GM21360 (cell line): ENCODE results near the gene SHC4.
"Not testable (repeated sequence)": the region's sequence is repeated elsewhere in the genome, so short reads cannot be mapped to it uniquely, and the experiment has no call there.

Experiments used
- ATAC-seq: cut with Tn5 transposase; IDR thresholded peaks from one replicate; pipeline ENCODE4 v1.9.1; 2021; ENCODE audit warnings: mild to moderate bottlenecking, moderate library complexity; ENCODE audit not compliant: unreplicated experiment

The SHC4 gene

DNA sequence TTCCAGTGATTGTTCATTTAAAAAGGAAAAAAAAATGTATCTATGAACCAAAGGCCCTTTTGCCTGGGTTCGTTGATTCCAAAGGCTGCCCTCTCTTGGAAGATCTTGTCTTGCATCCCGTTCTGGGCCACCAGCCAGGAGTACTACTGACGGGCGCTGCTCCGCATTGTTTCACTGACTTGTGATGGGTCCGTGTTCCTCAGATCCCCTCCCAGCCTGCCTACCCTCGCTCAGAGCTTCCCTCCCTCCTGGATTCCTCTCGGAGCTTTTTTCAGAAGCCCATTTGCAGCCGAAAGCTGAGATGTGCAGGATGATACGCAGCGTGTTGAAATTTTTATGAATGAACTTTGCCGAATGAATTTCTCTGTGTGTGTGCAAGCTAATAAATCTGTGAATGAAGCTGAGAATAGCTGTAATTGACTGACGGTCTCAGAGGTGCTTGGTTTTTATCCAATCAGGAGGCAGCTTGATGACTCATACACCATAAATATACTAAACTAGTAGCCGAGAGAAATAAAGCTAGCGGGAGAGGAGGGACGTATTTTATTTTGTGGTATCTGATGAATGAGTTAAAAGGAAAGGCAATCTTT, at the start of gene SHC4:
SHC4 (minus strand) TSS at position 396 of the 590 bp plus-strand sequence. CDS start 904 bp downstream, outside the sequence.
- no peak for ATAC-seq

- ATAC-seq, result no peak
These were observed 35.6 kb upstream of the SHC4 start for GRCh38 chr15:48999314-48999713.

- no peak for ATAC-seq
These were observed 32.6 kb upstream of the SHC4 start for GRCh38 chr15:48996276-48996675.

DNA sequence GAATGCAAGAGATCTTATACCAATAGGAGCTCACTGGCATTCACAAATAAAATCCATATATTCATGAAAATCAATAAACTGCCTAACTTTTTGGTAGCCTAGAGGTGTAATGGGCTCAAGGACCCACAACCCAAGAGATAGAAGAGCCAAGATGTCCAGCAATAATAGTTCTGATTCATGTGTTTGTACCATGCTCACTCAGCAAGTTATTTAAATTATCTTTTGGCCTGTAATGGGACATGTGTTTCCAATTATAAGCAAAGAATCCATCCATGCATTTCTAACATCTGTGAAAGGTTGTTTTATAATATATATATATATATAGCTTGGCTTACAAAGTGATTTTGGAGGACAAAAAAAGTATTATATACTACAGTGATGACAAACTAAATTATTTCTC, 29.7 kb upstream of the SHC4 start:
- ATAC-seq, result no peak

DNA sequence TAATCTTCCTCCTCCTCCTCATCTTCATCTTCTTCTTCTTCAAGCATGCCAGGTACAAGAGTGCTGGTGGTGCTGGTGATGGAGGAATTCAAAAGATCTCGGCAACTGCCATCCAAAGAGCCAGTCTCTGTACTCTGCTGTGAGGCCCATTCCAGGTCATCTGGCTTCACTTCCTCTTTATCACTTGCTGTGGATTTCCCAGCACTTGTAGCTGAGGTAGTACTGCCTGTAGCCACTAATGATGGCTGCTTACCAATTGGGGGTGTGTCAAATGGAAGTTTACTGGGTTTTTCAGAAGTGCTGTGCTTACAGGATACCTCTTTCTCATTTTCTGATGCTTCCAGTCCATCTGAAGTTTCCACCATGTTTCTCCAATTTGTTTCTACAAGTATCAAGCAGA, 28.8 kb upstream of the SHC4 start:
- peak; percentile 49 for ATAC-seq

GRCh38 chr15:48992096-48992495, 28.4 kb upstream of the SHC4 start:
- no peak for ATAC-seq

GRCh38 chr15:48989170-48989569, 25.5 kb upstream of the SHC4 start:
- ATAC-seq, result no peak

DNA sequence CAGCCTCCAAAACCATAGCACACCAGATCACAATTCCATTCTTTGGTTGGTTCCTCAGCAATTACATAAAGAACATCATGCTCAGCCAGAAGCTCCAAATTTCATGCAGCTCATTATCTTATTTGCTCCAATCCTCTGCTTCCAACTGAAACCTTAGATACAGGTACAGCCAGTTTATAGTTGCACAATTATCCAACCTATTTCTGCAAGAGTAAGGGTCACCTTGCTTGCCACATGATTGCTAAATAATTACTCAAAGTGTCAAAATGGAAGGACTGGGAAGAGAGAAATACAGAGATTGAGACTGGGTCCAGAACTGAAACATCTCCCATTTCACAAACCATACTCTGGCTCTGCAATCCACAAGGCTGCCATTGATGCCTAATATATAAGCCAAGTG, 23.4 kb upstream of the SHC4 start:
- ATAC-seq, result no peak

- ATAC-seq, result no peak
These were observed 22.5 kb upstream of the SHC4 start for GRCh38 chr15:48986240-48986639.

GRCh38 chr15:48985516-48985915, 21.8 kb upstream of the SHC4 start:
- no peak for ATAC-seq

DNA sequence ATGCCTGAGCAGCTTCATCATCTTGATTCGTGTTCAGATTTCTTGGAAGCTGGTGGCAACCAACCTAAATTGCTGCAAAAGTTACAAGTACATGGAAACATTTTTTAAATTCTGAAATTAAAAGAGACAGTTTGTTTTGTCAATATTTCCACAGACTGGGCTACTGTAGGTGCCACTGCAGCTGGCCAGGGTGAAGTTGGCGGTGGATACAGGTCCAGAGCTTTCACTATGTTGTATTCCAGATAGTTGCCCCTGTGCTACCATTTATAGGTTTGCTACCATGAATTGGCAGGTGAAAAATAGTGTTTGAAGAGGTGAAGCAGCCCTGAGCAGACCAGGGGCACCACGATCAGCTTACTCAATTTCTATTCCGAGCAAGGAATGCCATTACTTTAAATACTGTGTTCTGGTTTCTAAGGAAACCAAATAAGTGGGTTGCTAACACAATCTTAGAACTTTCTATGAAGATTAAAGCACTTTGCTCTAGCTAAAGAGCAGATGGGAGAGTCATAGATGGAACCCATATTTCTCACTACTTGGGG, 21.2 kb upstream of the SHC4 start:
- no peak for ATAC-seq

GRCh38 chr15:48984021-48984710, 20.4 kb upstream of the SHC4 start:
- ATAC-seq, result no peak

GRCh38 chr15:48983300-48983699, 19.6 kb upstream of the SHC4 start:
- no peak for ATAC-seq

GRCh38 chr15:48981941-48982340, 18.2 kb upstream of the SHC4 start:
- no peak for ATAC-seq

GRCh38 chr15:48978638-48979037, 14.9 kb upstream of the SHC4 start:
- no peak for ATAC-seq

- ATAC-seq, result no peak
These were observed 12.8 kb upstream of the SHC4 start for GRCh38 chr15:48976444-48977088.

DNA sequence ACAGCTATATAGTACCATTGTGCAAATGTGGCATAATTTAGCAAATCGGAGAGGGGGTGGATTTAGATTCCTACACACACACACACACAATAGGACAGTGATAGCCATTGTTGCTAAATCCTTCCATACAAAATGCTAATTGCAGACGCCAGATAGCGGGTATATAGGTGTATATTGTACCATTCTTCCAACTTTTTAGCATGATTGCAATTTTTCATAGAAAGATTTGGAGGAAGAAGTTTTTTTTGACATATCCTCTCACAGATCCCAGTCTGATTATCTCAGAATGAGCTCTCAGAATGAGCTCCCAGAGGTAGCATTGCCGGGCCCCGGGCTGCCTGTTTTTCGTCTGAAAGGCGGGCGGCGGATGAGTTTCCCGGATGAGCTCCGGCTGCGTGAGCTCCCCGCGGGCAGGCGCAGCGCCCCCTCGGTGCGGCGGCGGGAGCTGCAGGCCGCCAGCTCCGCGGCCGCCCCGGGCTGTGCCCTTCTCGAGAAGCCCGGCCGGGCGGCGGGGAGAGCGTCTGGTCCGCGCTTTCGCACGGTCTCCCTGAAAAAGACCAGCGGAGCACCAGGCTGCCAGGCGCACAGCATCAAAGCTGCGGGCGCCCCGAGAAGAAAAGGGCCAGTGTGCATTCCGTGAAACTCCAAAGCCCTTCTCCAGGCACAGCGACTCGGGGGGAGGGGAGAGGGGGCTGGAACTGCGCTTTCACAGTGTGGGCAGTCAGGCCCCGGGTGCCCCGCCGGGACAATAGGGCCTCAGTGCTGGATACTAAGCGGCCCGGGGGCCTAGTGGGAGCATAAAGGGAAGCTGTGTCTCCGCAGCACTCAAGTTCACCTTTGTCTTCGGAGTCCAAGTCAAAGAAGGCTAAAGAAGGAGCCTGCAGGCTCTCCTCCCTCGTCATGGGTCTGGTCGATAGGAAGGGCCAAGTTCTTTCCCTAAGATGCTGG, 12.0 kb upstream of the SHC4 start:
- ATAC-seq, result peak; percentile 94

- ATAC-seq, result no peak
These were observed 11.2 kb upstream of the SHC4 start for GRCh38 chr15:48974882-48975281.

GRCh38 chr15:48972750-48973503, 9.2 kb upstream of the SHC4 start:
- no peak for ATAC-seq

DNA sequence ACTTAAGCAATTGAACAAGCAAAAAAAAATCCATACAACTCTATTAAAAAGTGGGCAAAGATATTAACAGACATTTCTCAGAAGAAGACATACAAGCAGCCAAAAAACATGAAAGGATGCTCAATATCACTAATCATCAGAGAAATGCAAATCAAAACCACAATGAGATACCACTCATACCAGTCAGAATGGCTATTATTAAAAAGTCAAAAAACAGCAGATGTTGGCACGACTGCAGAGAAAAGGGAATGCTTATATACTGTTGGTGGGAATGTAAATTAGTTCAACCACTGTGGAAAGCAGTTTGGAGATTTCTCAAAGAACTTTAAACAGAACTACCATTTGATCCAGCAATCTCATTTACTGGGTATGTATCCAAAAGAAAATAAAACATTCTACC, 7.2 kb upstream of the SHC4 start:
- ATAC-seq, result not testable (repeated sequence)
